ENCODE measurements around the gene CRYBB3.

The CRYBB3 gene

GRCh38 chr22:25208743-25209505, 9.3 kb downstream of the CRYBB3 start:
- TF ChIP-seq REST (IDR thresholded peaks at IDR 0.05; ENCODE audit: insufficient read depth in 1 of 2, low read depth in 2 of 2, low read length in 2 of 2), result no peak
- TF ChIP-seq TAF1 (IDR thresholded peaks at IDR 0.05; ENCODE audit: borderline replicate concordance, insufficient read depth, low read length), result no peak
- no peak for TF ChIP-seq SIN3A (IDR thresholded peaks at IDR 0.05; ENCODE audit: borderline replicate concordance, insufficient read depth, low read length)
- TF ChIP-seq FOXP2 (optimal IDR thresholded peaks at IDR 0.05; ENCODE audit: borderline replicate concordance, extremely low read depth, extremely low read length, insufficient read depth), result no peak
- TF ChIP-seq POLR2AphosphoS5 (IDR thresholded peaks at IDR 0.05; ENCODE audit: low read depth, low read length), result no peak

GRCh38 chr22:25210793-25211192, 11.1 kb downstream of the CRYBB3 start:
- TF ChIP-seq FOXP2 (optimal IDR thresholded peaks at IDR 0.05; ENCODE audit: borderline replicate concordance, extremely low read depth, extremely low read length, insufficient read depth) (no peak), SIN3A (IDR thresholded peaks at IDR 0.05; ENCODE audit: borderline replicate concordance, insufficient read depth, low read length) (no peak), POLR2AphosphoS5 (IDR thresholded peaks at IDR 0.05; ENCODE audit: low read depth, low read length) (no peak), REST (IDR thresholded peaks at IDR 0.05; ENCODE audit: insufficient read depth in 1 of 2, low read depth in 2 of 2, low read length in 2 of 2) (no peak), TAF1 (IDR thresholded peaks at IDR 0.05; ENCODE audit: borderline replicate concordance, insufficient read depth, low read length) (no peak)

GRCh38 chr22:25212337-25212736, 12.7 kb downstream of the CRYBB3 start:
- TF ChIP-seq TAF1 (IDR thresholded peaks at IDR 0.05; ENCODE audit: borderline replicate concordance, insufficient read depth, low read length), result no peak
- TF ChIP-seq SIN3A (IDR thresholded peaks at IDR 0.05; ENCODE audit: borderline replicate concordance, insufficient read depth, low read length), result no peak
- TF ChIP-seq FOXP2 (optimal IDR thresholded peaks at IDR 0.05; ENCODE audit: borderline replicate concordance, extremely low read depth, extremely low read length, insufficient read depth), result no peak

GRCh38 chr22:25213221-25213620, 13.6 kb downstream of the CRYBB3 start:
- TF ChIP-seq FOXP2 (optimal IDR thresholded peaks at IDR 0.05; ENCODE audit: borderline replicate concordance, extremely low read depth, extremely low read length, insufficient read depth) (no peak), TAF1 (IDR thresholded peaks at IDR 0.05; ENCODE audit: borderline replicate concordance, insufficient read depth, low read length) (no peak), REST (IDR thresholded peaks at IDR 0.05; ENCODE audit: insufficient read depth in 1 of 2, low read depth in 2 of 2, low read length in 2 of 2) (no peak), SIN3A (IDR thresholded peaks at IDR 0.05; ENCODE audit: borderline replicate concordance, insufficient read depth, low read length) (no peak), POLR2AphosphoS5 (IDR thresholded peaks at IDR 0.05; ENCODE audit: low read depth, low read length) (no peak)

GRCh38 chr22:25216230-25216629, 16.6 kb downstream of the CRYBB3 start:
- TF ChIP-seq SIN3A (IDR thresholded peaks at IDR 0.05; ENCODE audit: borderline replicate concordance, insufficient read depth, low read length) (no peak), TAF1 (IDR thresholded peaks at IDR 0.05; ENCODE audit: borderline replicate concordance, insufficient read depth, low read length) (no peak), REST (IDR thresholded peaks at IDR 0.05; ENCODE audit: insufficient read depth in 1 of 2, low read depth in 2 of 2, low read length in 2 of 2) (no peak)

All from PFSK-1 (cell line).